ENCODE measurements around the gene PBX3. TPM values are rescaled to one million over a fixed set of nuclear protein-coding genes. Genes with fewer than 3 reads are reported as not detected.

The PBX3 gene
- polyA plus RNA-seq, 1 donor (not counting 4 experiments of a cell fraction or from before 2014, with no cell fraction given): 26.3 TPM

DNA sequence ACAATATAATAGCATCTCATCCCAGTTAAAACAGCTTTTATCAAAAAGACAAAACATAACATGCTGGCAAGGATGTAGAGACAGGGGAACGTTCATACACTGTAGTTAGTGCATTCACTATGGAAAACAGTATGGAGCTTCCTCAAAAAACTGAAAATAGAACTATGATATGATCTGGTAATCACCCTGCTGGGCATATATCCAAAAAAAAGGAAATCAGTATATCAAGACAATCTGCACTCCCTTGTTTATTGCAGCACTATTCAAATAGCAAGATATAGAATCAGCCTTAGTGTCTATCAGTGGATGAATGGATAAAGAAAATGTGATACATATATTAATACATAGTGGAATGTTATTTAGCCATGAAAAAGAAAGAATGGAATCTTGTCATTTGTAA is 88.5 kb downstream of the PBX3 start:
- no peaks in the 10 kb centered on the region for H3K27me3 ChIP-seq (ENCODE audit: control insufficient read depth, extremely low read depth, insufficient read depth, low read length)
- no peaks in the 10 kb centered on the region for H3K9me1 ChIP-seq (ENCODE audit: control insufficient read depth, extremely low read depth, insufficient read depth, low read length)
- no peak overlapping the region for H3K4me2 ChIP-seq (ENCODE audit: control insufficient read depth, extremely low read depth, insufficient read depth, low read depth, low read length)
- dilution Hi-C loops (cut with MboI; ENCODE audit: extremely low pct_ligation_motif_present, low sequenced_read_pairs): no loop called here
- H3K27ac ChIP-seq (ENCODE audit: control insufficient read depth, insufficient read depth, low read length): no peak overlapping the region
- H3K9ac ChIP-seq (ENCODE audit: control insufficient read depth, extremely low read depth, insufficient read depth, low read length): no peak overlapping the region
- TF ChIP-seq CTCF (optimal IDR thresholded peaks at IDR 0.05 in 1 of 3, IDR thresholded peaks at IDR 0.05 in 1 of 3, conservative IDR thresholded peaks at IDR 0.05 in 1 of 3; ENCODE audit: extremely low read depth in 1 of 3, insufficient read depth in 2 of 3, low read length in 3 of 3) (no peak), EZH2 (IDR thresholded peaks at IDR 0.05; ENCODE audit: low read length) (no peak)
- H3K79me2 ChIP-seq (ENCODE audit: control insufficient read depth, insufficient read depth, low read length): peaks cover 3% of the 10 kb centered on the region
- H3K4me1 ChIP-seq (ENCODE audit: control insufficient read depth, extremely low read depth, insufficient read depth, low read length): no peaks in the 10 kb centered on the region
- no peaks in the 10 kb centered on the region for H3K9me3 ChIP-seq (ENCODE audit: control insufficient read depth, low read depth, low read length)
- H3K36me3 ChIP-seq (ENCODE audit: control insufficient read depth in 2 of 2, extremely low read depth in 1 of 2, insufficient read depth in 2 of 2, low read length in 2 of 2): no peaks in the 10 kb centered on the region
- DNase-seq (ENCODE audit: low read depth, low spot score) (no peak), FAIRE-seq (no peak)
- no peaks in the 10 kb centered on the region for H4K20me1 ChIP-seq (ENCODE audit: control insufficient read depth, extremely low read depth, insufficient read depth, low read length)
- no peak overlapping the region for H2AFZ ChIP-seq (ENCODE audit: control insufficient read depth, low read length)
- no peak overlapping the region for H3K4me3 ChIP-seq (ENCODE audit: control insufficient read depth in 2 of 3, extremely low read depth in 1 of 3, insufficient read depth in 2 of 3, low read depth in 1 of 3, low read length in 3 of 3)

DNA sequence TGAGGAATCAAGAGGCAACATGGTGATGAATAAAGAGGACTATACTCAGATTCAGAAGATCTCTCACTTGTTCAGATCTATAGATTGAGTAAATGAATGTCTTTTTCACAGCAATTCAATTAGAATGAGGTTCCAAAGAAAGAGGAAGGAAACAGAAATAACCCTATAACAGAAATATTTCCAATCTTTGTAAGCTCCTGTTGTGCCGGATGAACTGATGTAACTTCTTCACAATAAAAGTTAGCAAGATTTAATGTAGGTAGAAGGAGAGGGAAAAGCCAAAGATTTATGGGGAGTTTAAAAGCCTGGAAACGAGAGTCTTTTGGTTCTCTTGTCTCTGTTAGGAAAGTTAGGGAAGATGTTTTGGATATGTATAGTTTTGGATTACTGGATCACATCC is 92.1 kb downstream of the PBX3 start:
- no peaks in the 10 kb centered on the region for H3K9me3 ChIP-seq (ENCODE audit: control insufficient read depth, low read depth, low read length)
- no peaks in the 10 kb centered on the region for H3K36me3 ChIP-seq (ENCODE audit: control insufficient read depth in 2 of 2, extremely low read depth in 1 of 2, insufficient read depth in 2 of 2, low read length in 2 of 2)
- H4K20me1 ChIP-seq (ENCODE audit: control insufficient read depth, extremely low read depth, insufficient read depth, low read length): no peaks in the 10 kb centered on the region
- FAIRE-seq (no peak), DNase-seq (ENCODE audit: low read depth, low spot score) (no peak)
- no peak overlapping the region for H3K9ac ChIP-seq (ENCODE audit: control insufficient read depth, extremely low read depth, insufficient read depth, low read length)
- TF ChIP-seq CTCF (optimal IDR thresholded peaks at IDR 0.05 in 1 of 3, IDR thresholded peaks at IDR 0.05 in 1 of 3, conservative IDR thresholded peaks at IDR 0.05 in 1 of 3; ENCODE audit: extremely low read depth in 1 of 3, insufficient read depth in 2 of 3, low read length in 3 of 3): no peak
- no peak for TF ChIP-seq EZH2 (IDR thresholded peaks at IDR 0.05; ENCODE audit: low read length)
- H3K27me3 ChIP-seq (ENCODE audit: control insufficient read depth, extremely low read depth, insufficient read depth, low read length): no peaks in the 10 kb centered on the region
- no peaks in the 10 kb centered on the region for H3K9me1 ChIP-seq (ENCODE audit: control insufficient read depth, extremely low read depth, insufficient read depth, low read length)
- H3K4me2 ChIP-seq (ENCODE audit: control insufficient read depth, extremely low read depth, insufficient read depth, low read depth, low read length): no peak overlapping the region
- no peaks in the 10 kb centered on the region for H3K4me1 ChIP-seq (ENCODE audit: control insufficient read depth, extremely low read depth, insufficient read depth, low read length)
- peaks cover 14% of the 10 kb centered on the region for H3K79me2 ChIP-seq (ENCODE audit: control insufficient read depth, insufficient read depth, low read length)
- H3K27ac ChIP-seq (ENCODE audit: control insufficient read depth, insufficient read depth, low read length): no peak overlapping the region
- H2AFZ ChIP-seq (ENCODE audit: control insufficient read depth, low read length): no peak overlapping the region
- dilution Hi-C loops (cut with MboI; ENCODE audit: extremely low pct_ligation_motif_present, low sequenced_read_pairs): no loop called here
- no peak overlapping the region for H3K4me3 ChIP-seq (ENCODE audit: control insufficient read depth in 2 of 3, extremely low read depth in 1 of 3, insufficient read depth in 2 of 3, low read depth in 1 of 3, low read length in 3 of 3)
